Upper lobe of right lung (tissue), 1 donor: ENCODE results near the gene CYBC1. TPM values are rescaled to one million over a fixed set of nuclear protein-coding genes. Genes with fewer than 3 reads are reported as not detected.
A peak's percentile ranks its signal among the peaks of the same experiment; 100 is the strongest.
"Not testable (repeated sequence)": the region's sequence is repeated elsewhere in the genome, so short reads cannot be mapped to it uniquely, and the experiment has no call there.

ENCODE experiments used
- ATAC-seq: fragments of 200-7000 bp; cut with Tn5 transposase; one replicate; pipeline ENCODE4 v1.9.1; 2020; ENCODE audit warnings: mild to moderate bottlenecking, moderate library complexity
- DNase-seq: peaks from one replicate; pipeline ENCODE4 v3.0.0-alpha.2; 2020
- H3K27ac ChIP-seq: fragments of 200-600 bp; one replicate; pipeline ENCODE4 v1.8.0; 2022
- H3K27me3 ChIP-seq: fragments of 200-600 bp; one replicate; pipeline ENCODE4 v1.8.0; 2022; ENCODE audit warnings: mild to moderate bottlenecking
- H3K36me3 ChIP-seq: fragments of 200-600 bp; one replicate; pipeline ENCODE4 v1.8.0; 2022
- H3K4me1 ChIP-seq: fragments of 200-600 bp; one replicate; pipeline ENCODE4 v1.8.0; 2022
- H3K4me3 ChIP-seq: fragments of 200-600 bp; one replicate; pipeline ENCODE4 v1.8.0; 2022; ENCODE audit warnings: mild to moderate bottlenecking
- H3K9me3 ChIP-seq: fragments of 200-600 bp; one replicate; pipeline ENCODE4 v1.8.0; 2022
- CTCF ChIP-seq: fragments of 200-600 bp; IDR thresholded peaks from one replicate; pipeline ENCODE4 v1.8.0; 2022; ENCODE audit warnings: antibody characterized with exemption
- intact Hi-C: fragments of 100-400 bp; cut with DNase I; formaldehyde crosslinking; loops from one replicate; pipeline ENCODE4 v1.11.0; 2022
- total RNA-seq: library from RNA; stranded (reverse); fragmentation: NEBNext Ultra II Directional; extraction: Animal tissue kit (Norgen Biotek cat#: 25700); gene quantifications from one replicate; pipeline ENCODE4 v1.2.1, GENCODE V29; 2021
- donor health status: DM: no; HTN: yes; CAD: no; lungs with severe emphysema.

Gene CYBC1
- total RNA-seq, 1 donor from 2014 or later = 120 TPM

- Histone ChIP-seq H3K9me3 (no peaks in the 10 kb centered on the region), H3K27me3 (no peaks in the 10 kb centered on the region), H3K4me1 (peaks cover 15% of the 10 kb centered on the region), H3K27ac (no peak overlapping the region), H3K4me3 (no peak overlapping the region), H3K36me3 (peaks cover 78% of the 10 kb centered on the region)
- ATAC-seq (no peak), DNase-seq (no peak)
- TF ChIP-seq CTCF = no peak
- intact Hi-C loops = no loop called here
Observed at GRCh38 chr17:82463925-82464566, 13.5 kb upstream of the CYBC1 start.

- no peak overlapping the region for H3K27ac ChIP-seq
Observed at GRCh38 chr17:82463391-82463790, 12.8 kb upstream of the CYBC1 start.

GRCh38 chr17:82461827-82462524, 11.4 kb upstream of the CYBC1 start:
- H3K27ac ChIP-seq = peak overlapping the region; percentile 11
- no peaks in the 10 kb centered on the region for H3K9me3 ChIP-seq
- DNase-seq = no peak
- TF ChIP-seq CTCF = no peak
- peaks cover 70% of the 10 kb centered on the region for H3K36me3 ChIP-seq
- ATAC-seq = no peak
- no peak overlapping the region for H3K4me3 ChIP-seq
- no peaks in the 10 kb centered on the region for H3K27me3 ChIP-seq
- intact Hi-C loops = no loop called here
- peaks cover 26% of the 10 kb centered on the region for H3K4me1 ChIP-seq

More at GRCh38 chr17:82463391-82463790, 12.8 kb upstream of the CYBC1 start:
- Histone ChIP-seq H3K4me1 (peaks cover 17% of the 10 kb centered on the region), H3K36me3 (peaks cover 71% of the 10 kb centered on the region), H3K9me3 (no peaks in the 10 kb centered on the region), H3K27me3 (no peaks in the 10 kb centered on the region), H3K4me3 (no peak overlapping the region)
- ATAC-seq (no peak), DNase-seq (no peak)
- no peak for TF ChIP-seq CTCF
- intact Hi-C loops = no loop called here

GRCh38 chr17:82459936-82460335, 9.4 kb upstream of the CYBC1 start:
- DNase-seq, H3K27me3 ChIP-seq, H3K9me3 ChIP-seq, ATAC-seq, intact Hi-C loops, H3K27ac ChIP-seq: not testable (repeated sequence)
- Histone ChIP-seq H3K4me1 (peaks cover 35% of the 10 kb centered on the region), H3K4me3 (peak overlapping the region; percentile 89), H3K36me3 (peaks cover 49% of the 10 kb centered on the region)

- Histone ChIP-seq H3K36me3 (peaks cover 39% of the 10 kb centered on the region), H3K4me3 (peak overlapping the region; percentile 89), H3K4me1 (peaks cover 35% of the 10 kb centered on the region), H3K27me3 (no peaks in the 10 kb centered on the region), H3K27ac (peak overlapping the region; percentile 99), H3K9me3 (no peaks in the 10 kb centered on the region)
- intact Hi-C loops = no loop called here
- peak; percentile 0 for ATAC-seq
- no peak for DNase-seq
- TF ChIP-seq CTCF = no peak
Observed at GRCh38 chr17:82458885-82459424, 8.4 kb upstream of the CYBC1 start.
